ENCODE data around the gene PERM1.

DNA sequence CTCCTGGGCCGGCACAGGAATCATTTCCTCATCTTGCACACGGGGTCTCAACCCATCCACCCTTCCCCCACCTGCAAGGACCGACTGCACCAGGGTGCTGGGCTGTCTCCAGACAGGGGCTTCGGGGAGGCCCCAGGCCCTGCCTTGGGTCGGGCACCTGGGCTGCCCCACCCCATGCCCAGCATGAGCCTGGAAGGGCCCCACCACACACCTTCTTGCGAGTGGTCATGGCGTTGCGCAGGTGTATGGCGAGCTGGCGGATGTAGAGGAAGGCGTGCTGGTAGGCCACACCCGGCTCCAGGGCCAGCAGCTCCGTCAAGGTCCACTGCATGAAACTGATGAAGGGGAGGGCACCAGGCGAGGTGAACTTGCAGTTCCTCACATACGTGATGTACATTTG is 29.7 kb downstream of the PERM1 start:
- TF ChIP-seq NFYB (CRISPR knock-in tag; conservative IDR thresholded peaks at IDR 0.05; ENCODE audit: low read depth): no peak
- TF ChIP-seq, protein P1, sequence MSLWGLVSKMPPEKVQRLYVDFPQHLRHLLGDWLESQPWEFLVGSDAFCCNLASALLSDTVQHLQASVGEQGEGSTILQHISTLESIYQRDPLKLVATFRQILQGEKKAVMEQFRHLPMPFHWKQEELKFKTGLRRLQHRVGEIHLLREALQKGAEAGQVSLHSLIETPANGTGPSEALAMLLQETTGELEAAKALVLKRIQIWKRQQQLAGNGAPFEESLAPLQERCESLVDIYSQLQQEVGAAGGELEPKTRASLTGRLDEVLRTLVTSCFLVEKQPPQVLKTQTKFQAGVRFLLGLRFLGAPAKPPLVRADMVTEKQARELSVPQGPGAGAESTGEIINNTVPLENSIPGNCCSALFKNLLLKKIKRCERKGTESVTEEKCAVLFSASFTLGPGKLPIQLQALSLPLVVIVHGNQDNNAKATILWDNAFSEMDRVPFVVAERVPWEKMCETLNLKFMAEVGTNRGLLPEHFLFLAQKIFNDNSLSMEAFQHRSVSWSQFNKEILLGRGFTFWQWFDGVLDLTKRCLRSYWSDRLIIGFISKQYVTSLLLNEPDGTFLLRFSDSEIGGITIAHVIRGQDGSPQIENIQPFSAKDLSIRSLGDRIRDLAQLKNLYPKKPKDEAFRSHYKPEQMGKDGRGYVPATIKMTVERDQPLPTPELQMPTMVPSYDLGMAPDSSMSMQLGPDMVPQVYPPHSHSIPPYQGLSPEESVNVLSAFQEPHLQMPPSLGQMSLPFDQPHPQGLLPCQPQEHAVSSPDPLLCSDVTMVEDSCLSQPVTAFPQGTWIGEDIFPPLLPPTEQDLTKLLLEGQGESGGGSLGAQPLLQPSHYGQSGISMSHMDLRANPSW (CRISPR knock-in tag; conservative IDR thresholded peaks at IDR 0.05; ENCODE audit: low read depth): no peak
- TF ChIP-seq, protein P2, sequence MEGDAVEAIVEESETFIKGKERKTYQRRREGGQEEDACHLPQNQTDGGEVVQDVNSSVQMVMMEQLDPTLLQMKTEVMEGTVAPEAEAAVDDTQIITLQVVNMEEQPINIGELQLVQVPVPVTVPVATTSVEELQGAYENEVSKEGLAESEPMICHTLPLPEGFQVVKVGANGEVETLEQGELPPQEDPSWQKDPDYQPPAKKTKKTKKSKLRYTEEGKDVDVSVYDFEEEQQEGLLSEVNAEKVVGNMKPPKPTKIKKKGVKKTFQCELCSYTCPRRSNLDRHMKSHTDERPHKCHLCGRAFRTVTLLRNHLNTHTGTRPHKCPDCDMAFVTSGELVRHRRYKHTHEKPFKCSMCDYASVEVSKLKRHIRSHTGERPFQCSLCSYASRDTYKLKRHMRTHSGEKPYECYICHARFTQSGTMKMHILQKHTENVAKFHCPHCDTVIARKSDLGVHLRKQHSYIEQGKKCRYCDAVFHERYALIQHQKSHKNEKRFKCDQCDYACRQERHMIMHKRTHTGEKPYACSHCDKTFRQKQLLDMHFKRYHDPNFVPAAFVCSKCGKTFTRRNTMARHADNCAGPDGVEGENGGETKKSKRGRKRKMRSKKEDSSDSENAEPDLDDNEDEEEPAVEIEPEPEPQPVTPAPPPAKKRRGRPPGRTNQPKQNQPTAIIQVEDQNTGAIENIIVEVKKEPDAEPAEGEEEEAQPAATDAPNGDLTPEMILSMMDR (IDR thresholded peaks at IDR 0.05): no peak
- TF ChIP-seq ETV6 (CRISPR knock-in tag; IDR thresholded peaks at IDR 0.05): no peak
- TF ChIP-seq, protein P3, sequence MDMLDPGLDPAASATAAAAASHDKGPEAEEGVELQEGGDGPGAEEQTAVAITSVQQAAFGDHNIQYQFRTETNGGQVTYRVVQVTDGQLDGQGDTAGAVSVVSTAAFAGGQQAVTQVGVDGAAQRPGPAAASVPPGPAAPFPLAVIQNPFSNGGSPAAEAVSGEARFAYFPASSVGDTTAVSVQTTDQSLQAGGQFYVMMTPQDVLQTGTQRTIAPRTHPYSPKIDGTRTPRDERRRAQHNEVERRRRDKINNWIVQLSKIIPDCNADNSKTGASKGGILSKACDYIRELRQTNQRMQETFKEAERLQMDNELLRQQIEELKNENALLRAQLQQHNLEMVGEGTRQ (CRISPR knock-in tag; IDR thresholded peaks at IDR 0.05): no peak
- TF ChIP-seq TEAD1 (CRISPR knock-in tag; IDR thresholded peaks at IDR 0.05): no peak
- no peak for TF ChIP-seq SOX15 (CRISPR knock-in tag; IDR thresholded peaks at IDR 0.05)
- TF ChIP-seq ZSCAN18 (CRISPR knock-in tag; IDR thresholded peaks at IDR 0.05): no peak
- no peak for TF ChIP-seq FOXJ3 (CRISPR knock-in tag; IDR thresholded peaks at IDR 0.05; ENCODE audit: borderline replicate concordance)
- TF ChIP-seq IRF1 (CRISPR knock-in tag; IDR thresholded peaks at IDR 0.05): no peak
- no peak for TF ChIP-seq FOXP1 (CRISPR knock-in tag; IDR thresholded peaks at IDR 0.05; ENCODE audit: borderline replicate concordance)
- TF ChIP-seq ATF1 (CRISPR knock-in tag; IDR thresholded peaks at IDR 0.05): no peak
- no peak for TF ChIP-seq KAT7 (CRISPR knock-in tag; IDR thresholded peaks at IDR 0.05; ENCODE audit: borderline replicate concordance)
- no peak for TF ChIP-seq NR3C1 (CRISPR knock-in tag; conservative IDR thresholded peaks at IDR 0.05; ENCODE audit: low read depth)

All from WTC11 (cell line).